Measurements from ENCODE around the gene TGM6.

GRCh38 chr20:2373098-2373497, 7.6 kb upstream of the TGM6 start:
- TF ChIP-seq CTCF (IDR thresholded peaks at IDR 0.05) (no peak), POLR2A (IDR thresholded peaks at IDR 0.05) (no peak)

Measured in lower leg skin (tissue), 3 donors.